Stimulated activated CD4-positive, alpha-beta T cell treated with anti-CD3 and anti-CD28 coated beads, Interleukin-2, amount 100 ng/mL, for 48 hours (primary cell): ENCODE measurements around the gene OBSCN.
"Not testable (repeated sequence)": the region's sequence is repeated elsewhere in the genome, so short reads cannot be mapped to it uniquely, and the experiment has no call there.

ENCODE experiments used
- DNase-seq, 2 donors: peaks; one replicate each; pipeline ENCODE4 v3.0.0-alpha.2; 2020

Gene OBSCN

GRCh38 chr1:228172591-228173527 is 35.0 kb upstream of the OBSCN start:
- no peak for DNase-seq

GRCh38 chr1:228173528-228174481 is 34.0 kb upstream of the OBSCN start:
- DNase-seq, result not testable (repeated sequence)

- DNase-seq, result no peak
These were observed 33.1 kb upstream of the OBSCN start for GRCh38 chr1:228174482-228175315.

GRCh38 chr1:228175316-228176023 is 32.4 kb upstream of the OBSCN start:
- DNase-seq, result no peak

GRCh38 chr1:228176024-228176395 is 31.8 kb upstream of the OBSCN start:
- DNase-seq, result no peak

GRCh38 chr1:228176461-228177182 is 31.2 kb upstream of the OBSCN start:
- no peak for DNase-seq

GRCh38 chr1:228177183-228177475 is 30.7 kb upstream of the OBSCN start:
- DNase-seq, result no peak

GRCh38 chr1:228177721-228178710 is 29.8 kb upstream of the OBSCN start:
- DNase-seq, result no peak

GRCh38 chr1:228178737-228179684 is 28.8 kb upstream of the OBSCN start:
- no peak for DNase-seq

- DNase-seq, result no peak
These were observed 27.4 kb upstream of the OBSCN start for GRCh38 chr1:228180271-228180958.

- no peak for DNase-seq
These were observed 26.7 kb upstream of the OBSCN start for GRCh38 chr1:228180959-228181644.

GRCh38 chr1:228181645-228182034 is 26.2 kb upstream of the OBSCN start:
- no peak for DNase-seq

GRCh38 chr1:228182296-228183030 is 25.4 kb upstream of the OBSCN start:
- no peak for DNase-seq

GRCh38 chr1:228184152-228184551 is 23.7 kb upstream of the OBSCN start:
- DNase-seq, result no peak

- DNase-seq, result no peak
These were observed 22.2 kb upstream of the OBSCN start for GRCh38 chr1:228185641-228185965.

- DNase-seq, result not testable (repeated sequence)
These were observed 19.6 kb upstream of the OBSCN start for GRCh38 chr1:228188249-228188648.

- no peak for DNase-seq
These were observed 17.7 kb upstream of the OBSCN start for GRCh38 chr1:228190182-228190581.
